COLO829 (cell line): ENCODE results near the gene SWI5.

Source experiments
- DNase-seq: peaks from one replicate; pipeline ENCODE4 v3.0.0; 2012; ENCODE audit warnings: low spot score

SWI5 gene

GRCh38 chr9:128252317-128253139 lies 23.5 kb upstream of the SWI5 start:
- DNase-seq = no peak

- no peak for DNase-seq
These were observed 22.7 kb upstream of the SWI5 start for GRCh38 chr9:128253140-128253990.

DNA sequence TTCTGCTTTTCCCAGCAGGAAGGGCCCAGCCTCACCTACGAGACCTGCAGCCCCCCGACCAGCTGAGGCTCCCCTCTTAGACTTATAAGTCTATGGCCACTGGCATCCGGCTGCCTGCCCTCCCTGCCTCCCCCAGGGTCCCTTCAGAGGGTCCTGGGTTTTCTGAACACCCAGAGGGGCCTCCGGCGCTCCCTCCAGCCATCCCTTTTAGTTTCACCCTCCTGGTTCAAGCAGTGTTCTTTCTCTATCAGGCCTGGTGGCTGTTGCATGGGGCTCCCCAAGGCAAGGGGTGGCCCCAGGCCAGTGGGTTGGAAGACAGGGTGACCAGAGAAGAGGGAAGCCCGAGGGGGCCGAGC lies 22.1 kb upstream of the SWI5 start:
- DNase-seq = no peak

DNA sequence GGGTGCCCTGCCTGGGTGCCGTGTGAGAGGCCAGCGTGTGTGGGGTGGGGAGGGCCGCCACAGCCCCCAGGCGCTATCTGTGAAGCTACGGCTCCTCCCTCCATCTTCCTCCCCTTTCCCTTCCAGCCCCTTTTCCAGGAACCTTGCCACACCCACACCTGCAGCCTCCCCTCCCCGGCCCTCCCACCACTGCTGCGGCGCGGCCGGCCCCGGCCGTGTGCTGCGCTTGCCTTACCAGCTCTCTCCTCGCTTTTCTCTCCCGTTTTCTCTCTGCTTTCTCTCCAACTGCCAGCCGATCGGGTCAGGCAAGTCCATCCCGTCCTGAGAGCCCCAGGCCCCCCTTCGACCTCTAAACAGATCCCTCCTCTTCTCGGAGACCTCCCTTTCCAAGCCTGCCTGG lies 21.7 kb upstream of the SWI5 start:
- DNase-seq = no peak

DNA sequence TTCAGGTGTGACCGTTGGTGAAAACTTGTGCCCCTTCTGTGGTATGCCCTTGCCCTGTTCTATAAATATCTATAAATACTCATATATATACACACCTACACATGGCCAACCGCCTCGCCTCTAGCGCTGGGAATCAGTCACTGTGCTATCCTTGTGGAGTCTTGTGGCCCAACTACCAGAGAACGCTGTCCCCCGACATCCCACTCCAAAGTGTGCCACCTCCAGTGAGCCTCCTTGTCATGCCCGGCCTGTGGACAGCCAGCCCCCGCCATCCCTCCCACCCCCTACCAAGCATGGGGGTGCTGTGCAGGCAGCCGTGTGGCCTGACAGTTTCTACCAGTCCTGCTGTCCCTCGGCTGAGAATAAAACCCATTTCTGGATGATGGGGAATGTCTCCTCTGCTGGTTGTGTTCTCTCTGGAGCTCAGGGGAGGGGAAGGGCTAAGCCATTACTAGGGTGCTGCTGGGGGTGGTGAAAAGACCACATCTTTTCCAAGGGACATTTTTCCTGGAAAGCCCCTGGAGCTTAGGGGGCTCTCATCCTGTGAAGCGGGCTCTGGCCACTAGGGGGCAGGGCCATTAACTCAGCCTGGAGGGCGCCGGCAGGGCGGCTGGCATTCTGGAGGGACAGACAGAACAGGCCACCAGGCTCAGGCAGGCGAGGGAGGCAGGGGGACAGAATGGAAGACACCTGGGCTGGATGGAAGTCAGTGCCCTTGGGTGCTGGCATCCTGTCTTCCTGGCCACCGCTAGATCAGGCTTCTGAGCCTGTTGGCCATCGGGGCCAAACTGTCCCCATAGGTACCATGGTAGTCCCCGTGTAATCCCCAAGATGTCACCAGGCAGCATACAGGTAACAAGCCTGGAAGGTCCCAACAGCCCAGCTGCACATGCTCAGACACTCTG lies 21.0 kb upstream of the SWI5 start:
- DNase-seq = peak; percentile 68

DNA sequence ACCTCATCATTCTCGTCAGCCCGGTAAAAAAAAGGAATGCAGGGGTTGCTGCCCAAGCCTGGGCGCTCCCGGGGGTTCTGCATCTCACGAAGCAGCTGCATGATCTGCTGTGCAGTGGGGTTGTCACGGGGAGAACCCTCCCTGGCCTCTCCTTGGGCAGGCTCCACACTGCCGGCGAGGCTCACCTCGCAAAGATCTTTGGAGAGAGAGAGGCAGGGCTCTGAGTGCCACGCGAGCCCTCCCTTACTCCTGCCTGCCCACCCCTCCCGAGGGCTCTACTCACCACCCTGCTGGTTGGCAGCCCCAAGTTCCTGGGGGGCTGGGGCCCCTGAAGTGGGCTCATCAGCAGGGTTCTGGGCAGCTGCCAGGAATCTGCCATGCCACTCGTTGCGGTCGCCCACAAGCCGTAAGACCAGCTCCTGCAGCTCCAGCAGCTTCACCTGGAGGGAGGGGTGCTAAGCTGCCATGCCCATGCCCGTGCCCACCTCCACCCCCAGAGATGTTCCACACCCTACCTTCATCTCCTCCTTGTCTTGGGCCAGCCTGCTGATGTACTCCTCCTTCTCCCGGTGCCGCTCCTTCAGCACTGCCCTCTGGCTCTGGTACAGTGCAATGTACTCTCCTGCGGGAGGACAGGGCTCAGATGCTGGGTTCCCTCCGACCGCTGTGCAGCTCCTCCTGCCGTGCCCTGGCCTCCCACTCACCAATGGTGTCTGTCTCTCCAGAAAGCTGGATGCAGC lies 18.8 kb upstream of the SWI5 start:
- no peak for DNase-seq

GRCh38 chr9:128257907-128258306 lies 18.2 kb upstream of the SWI5 start:
- no peak for DNase-seq

- DNase-seq = no peak
These were observed 17.8 kb upstream of the SWI5 start for GRCh38 chr9:128258326-128258725.

- no peak for DNase-seq
These were observed 16.9 kb upstream of the SWI5 start for GRCh38 chr9:128259156-128259555.

DNA sequence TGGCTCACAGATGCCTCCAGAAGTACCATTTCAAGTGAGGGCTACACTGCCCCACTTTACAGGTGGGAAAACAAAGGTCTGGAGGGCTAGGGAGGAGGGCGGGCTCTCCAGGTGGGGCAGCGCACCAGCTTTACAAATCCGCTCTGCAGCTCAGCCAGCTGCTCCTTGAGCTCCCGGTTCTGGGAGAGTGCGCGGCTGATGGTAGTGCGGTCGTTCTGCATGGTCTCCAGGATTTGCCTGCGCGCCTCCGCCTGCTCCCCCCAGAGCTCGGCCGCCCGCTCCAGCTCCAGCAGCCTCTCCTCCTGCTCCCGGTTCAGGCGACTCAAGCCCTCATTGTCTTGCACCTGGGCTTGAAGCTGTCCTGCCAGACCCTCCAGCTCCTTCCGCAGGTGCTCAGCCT lies 15.7 kb upstream of the SWI5 start:
- no peak for DNase-seq

GRCh38 chr9:128262687-128263086 lies 13.4 kb upstream of the SWI5 start:
- no peak for DNase-seq

GRCh38 chr9:128265348-128265847 lies 10.7 kb upstream of the SWI5 start:
- no peak for DNase-seq

GRCh38 chr9:128266868-128267590 lies 9.0 kb upstream of the SWI5 start:
- no peak for DNase-seq

DNA sequence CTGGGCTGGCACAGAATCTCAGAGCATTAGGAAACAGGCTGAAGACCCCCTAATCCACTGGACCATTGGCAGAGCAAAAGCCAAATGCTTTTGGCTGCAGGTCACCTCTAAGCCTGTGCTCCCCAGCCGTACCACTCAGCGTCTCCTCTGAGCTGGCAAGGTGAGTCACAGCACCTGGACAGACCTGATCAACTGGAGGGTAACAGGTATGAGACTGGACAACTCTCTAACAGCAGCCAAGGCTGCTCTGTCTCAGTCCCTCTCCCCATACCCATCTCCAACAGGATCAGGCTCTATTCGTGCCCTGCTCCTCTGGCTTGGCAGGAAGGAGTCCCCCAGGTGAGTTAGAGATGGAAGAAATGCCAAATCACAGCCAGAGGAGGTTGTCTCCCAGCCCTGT lies 5.0 kb upstream of the SWI5 start:
- no peak for DNase-seq

GRCh38 chr9:128271512-128271911 lies 4.6 kb upstream of the SWI5 start:
- no peak for DNase-seq

DNA sequence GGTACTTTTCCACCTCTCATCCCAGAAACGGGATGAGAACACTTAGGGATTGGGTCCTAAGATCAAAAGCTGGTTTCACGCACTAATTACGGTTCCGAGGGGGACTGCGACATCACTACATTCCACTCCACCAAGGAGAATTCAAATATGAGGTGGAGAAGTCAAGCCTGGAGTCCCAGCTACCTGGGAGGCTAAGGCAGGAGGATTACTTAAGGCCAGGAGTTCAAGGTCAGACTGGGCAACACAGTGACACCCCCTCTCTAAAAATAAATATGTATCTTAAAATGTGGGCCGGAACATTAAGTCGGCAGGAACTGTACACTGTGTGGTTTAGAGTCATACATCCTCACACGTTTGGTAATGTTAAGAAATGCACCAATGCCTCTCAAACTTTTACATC lies 1.8 kb upstream of the SWI5 start:
- no peak for DNase-seq

- peak; percentile 31 for DNase-seq
These were observed 673 bp upstream of the SWI5 start, which contains the start of gene GOLGA2 for GRCh38 chr9:128275198-128276007. TSS of gene GOLGA2 (minus strand) at chr9:128276007. CDS start at chr9:128275976, 31 bp downstream.

DNA sequence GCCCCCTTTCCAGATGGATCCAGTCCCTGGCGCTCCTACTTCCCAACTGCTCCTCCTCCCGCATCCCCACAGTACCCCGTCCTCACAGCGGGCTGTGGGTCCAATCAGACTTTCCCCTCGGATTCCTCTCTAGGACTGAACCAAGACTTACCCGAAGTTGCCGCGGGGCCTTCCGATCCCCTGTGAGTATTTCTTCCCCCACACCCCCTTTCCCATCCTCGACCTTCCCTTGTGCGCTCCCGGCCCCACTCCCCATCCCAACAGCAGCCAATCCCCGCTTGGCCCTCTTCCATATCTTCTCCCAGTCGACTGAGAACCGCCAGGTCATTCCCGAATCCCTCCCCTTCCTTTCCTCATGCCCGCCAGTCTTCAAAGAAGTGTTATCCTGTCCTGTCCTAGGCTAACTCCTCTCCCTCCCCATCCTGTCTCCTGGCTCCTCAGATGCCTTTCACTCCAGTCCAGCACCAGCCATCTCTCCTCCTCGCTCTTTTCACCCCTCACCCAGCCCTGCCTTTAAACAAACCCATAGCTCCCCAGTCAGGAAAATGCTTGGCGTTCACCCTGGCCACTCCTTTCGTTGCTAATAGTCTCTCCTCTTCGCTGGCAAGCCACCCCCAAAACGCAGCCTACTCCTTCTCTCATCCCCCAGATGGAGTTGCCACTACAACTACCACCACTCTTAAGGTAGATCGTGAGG lies 646 bp downstream of the SWI5 start:
- peak; percentile 42 for DNase-seq
